ENCODE data around the gene WDFY3.

Gene WDFY3

GRCh38 chr4:84862064-84862463, 104.4 kb downstream of the WDFY3 start:
- H3K79me2 ChIP-seq (ENCODE audit: control insufficient read depth, insufficient read depth, low read length, unreplicated experiment), result no peaks in the 10 kb centered on the region
- H3K36me3 ChIP-seq (ENCODE audit: insufficient read depth, low read length), result no peaks in the 10 kb centered on the region
- no peaks in the 10 kb centered on the region for H3K4me1 ChIP-seq (ENCODE audit: control insufficient read depth, insufficient read depth, low read length, unreplicated experiment)
- H2AFZ ChIP-seq (ENCODE audit: low read length, unreplicated experiment), result no peak overlapping the region
- no peak overlapping the region for H3K4me3 ChIP-seq (ENCODE audit: low read depth, low read length)
- H3K27me3 ChIP-seq (ENCODE audit: insufficient read depth, low read length), result no peaks in the 10 kb centered on the region
- no peak overlapping the region for H3K27ac ChIP-seq (ENCODE audit: low read depth, low read length)

GRCh38 chr4:84857296-84857695, 109.2 kb downstream of the WDFY3 start:
- Histone ChIP-seq H3K79me2 (ENCODE audit: control insufficient read depth, insufficient read depth, low read length, unreplicated experiment) (peaks cover 3% of the 10 kb centered on the region), H3K36me3 (ENCODE audit: insufficient read depth, low read length) (no peaks in the 10 kb centered on the region), H2AFZ (ENCODE audit: low read length, unreplicated experiment) (no peak overlapping the region), H3K27me3 (ENCODE audit: insufficient read depth, low read length) (no peaks in the 10 kb centered on the region), H3K27ac (ENCODE audit: low read depth, low read length) (no peak overlapping the region), H3K4me3 (ENCODE audit: low read depth, low read length) (no peak overlapping the region), H3K4me1 (ENCODE audit: control insufficient read depth, insufficient read depth, low read length, unreplicated experiment) (peaks cover 4% of the 10 kb centered on the region)

DNA sequence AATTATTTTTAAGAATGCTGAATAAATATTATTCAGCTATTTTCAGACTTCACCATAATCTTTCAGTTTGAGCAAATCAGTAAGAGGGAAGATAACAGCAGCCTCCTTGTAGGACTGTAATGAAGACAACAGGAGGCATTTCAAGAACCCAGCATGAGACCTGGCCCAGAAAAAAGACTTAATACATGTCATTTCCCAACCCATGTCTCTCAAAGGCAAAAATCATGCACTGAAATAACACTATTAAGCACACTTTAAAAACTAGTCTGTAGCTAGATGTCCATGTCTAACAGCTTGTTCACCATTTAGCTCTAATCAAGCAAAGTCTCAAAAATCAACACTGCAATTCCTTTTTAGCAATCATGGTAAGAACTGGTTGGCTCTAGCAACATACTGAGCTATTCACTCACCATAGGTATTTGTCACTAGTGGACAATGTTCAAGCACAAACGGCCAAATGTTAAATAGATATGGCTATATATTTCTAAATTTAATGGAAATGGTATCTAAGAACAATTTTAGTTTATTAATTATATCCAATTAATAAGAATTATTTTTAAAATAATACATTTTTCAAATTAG, 109.9 kb downstream of the WDFY3 start:
- Histone ChIP-seq H3K36me3 (ENCODE audit: insufficient read depth, low read length) (no peaks in the 10 kb centered on the region), H2AFZ (ENCODE audit: low read length, unreplicated experiment) (no peak overlapping the region), H3K4me3 (ENCODE audit: low read depth, low read length) (no peak overlapping the region), H3K27ac (ENCODE audit: low read depth, low read length) (no peak overlapping the region), H3K4me1 (ENCODE audit: control insufficient read depth, insufficient read depth, low read length, unreplicated experiment) (peaks cover 4% of the 10 kb centered on the region), H3K27me3 (ENCODE audit: insufficient read depth, low read length) (no peaks in the 10 kb centered on the region), H3K79me2 (ENCODE audit: control insufficient read depth, insufficient read depth, low read length, unreplicated experiment) (peaks cover 3% of the 10 kb centered on the region)

- no peaks in the 10 kb centered on the region for H3K36me3 ChIP-seq (ENCODE audit: insufficient read depth, low read length)
- H3K4me3 ChIP-seq (ENCODE audit: low read depth, low read length), result no peak overlapping the region
- no peak overlapping the region for H3K27ac ChIP-seq (ENCODE audit: low read depth, low read length)
These were observed 110.7 kb downstream of the WDFY3 start for GRCh38 chr4:84855774-84856173.

GRCh38 chr4:84852081-84852480, 114.4 kb downstream of the WDFY3 start:
- H3K79me2 ChIP-seq (ENCODE audit: control insufficient read depth, insufficient read depth, low read length, unreplicated experiment), result peaks cover 3% of the 10 kb centered on the region
- H3K27me3 ChIP-seq (ENCODE audit: insufficient read depth, low read length), result no peaks in the 10 kb centered on the region
- peaks cover 4% of the 10 kb centered on the region for H3K4me1 ChIP-seq (ENCODE audit: control insufficient read depth, insufficient read depth, low read length, unreplicated experiment)
- H3K36me3 ChIP-seq (ENCODE audit: insufficient read depth, low read length), result peaks cover 17% of the 10 kb centered on the region
- H3K4me3 ChIP-seq (ENCODE audit: low read depth, low read length), result no peak overlapping the region
- no peak overlapping the region for H2AFZ ChIP-seq (ENCODE audit: low read length, unreplicated experiment)
- H3K27ac ChIP-seq (ENCODE audit: low read depth, low read length), result no peak overlapping the region

More at GRCh38 chr4:84855774-84856173, 110.7 kb downstream of the WDFY3 start:
- H2AFZ ChIP-seq (ENCODE audit: low read length, unreplicated experiment), result no peak overlapping the region
- H3K79me2 ChIP-seq (ENCODE audit: control insufficient read depth, insufficient read depth, low read length, unreplicated experiment), result peaks cover 3% of the 10 kb centered on the region
- no peaks in the 10 kb centered on the region for H3K27me3 ChIP-seq (ENCODE audit: insufficient read depth, low read length)
- peaks cover 4% of the 10 kb centered on the region for H3K4me1 ChIP-seq (ENCODE audit: control insufficient read depth, insufficient read depth, low read length, unreplicated experiment)

GRCh38 chr4:84849051-84849640, 117.3 kb downstream of the WDFY3 start:
- no peak overlapping the region for H2AFZ ChIP-seq (ENCODE audit: low read length, unreplicated experiment)
- no peaks in the 10 kb centered on the region for H3K27me3 ChIP-seq (ENCODE audit: insufficient read depth, low read length)
- peaks cover 17% of the 10 kb centered on the region for H3K36me3 ChIP-seq (ENCODE audit: insufficient read depth, low read length)
- no peaks in the 10 kb centered on the region for H3K79me2 ChIP-seq (ENCODE audit: control insufficient read depth, insufficient read depth, low read length, unreplicated experiment)
- no peaks in the 10 kb centered on the region for H3K4me1 ChIP-seq (ENCODE audit: control insufficient read depth, insufficient read depth, low read length, unreplicated experiment)
- H3K27ac ChIP-seq (ENCODE audit: low read depth, low read length), result no peak overlapping the region
- H3K4me3 ChIP-seq (ENCODE audit: low read depth, low read length), result no peak overlapping the region

GRCh38 chr4:84848432-84848831, 118.1 kb downstream of the WDFY3 start:
- Histone ChIP-seq H3K27me3 (ENCODE audit: insufficient read depth, low read length) (no peaks in the 10 kb centered on the region), H3K36me3 (ENCODE audit: insufficient read depth, low read length) (peaks cover 17% of the 10 kb centered on the region), H3K27ac (ENCODE audit: low read depth, low read length) (no peak overlapping the region), H2AFZ (ENCODE audit: low read length, unreplicated experiment) (no peak overlapping the region), H3K79me2 (ENCODE audit: control insufficient read depth, insufficient read depth, low read length, unreplicated experiment) (no peaks in the 10 kb centered on the region), H3K4me1 (ENCODE audit: control insufficient read depth, insufficient read depth, low read length, unreplicated experiment) (no peaks in the 10 kb centered on the region), H3K4me3 (ENCODE audit: low read depth, low read length) (no peak overlapping the region)

DNA sequence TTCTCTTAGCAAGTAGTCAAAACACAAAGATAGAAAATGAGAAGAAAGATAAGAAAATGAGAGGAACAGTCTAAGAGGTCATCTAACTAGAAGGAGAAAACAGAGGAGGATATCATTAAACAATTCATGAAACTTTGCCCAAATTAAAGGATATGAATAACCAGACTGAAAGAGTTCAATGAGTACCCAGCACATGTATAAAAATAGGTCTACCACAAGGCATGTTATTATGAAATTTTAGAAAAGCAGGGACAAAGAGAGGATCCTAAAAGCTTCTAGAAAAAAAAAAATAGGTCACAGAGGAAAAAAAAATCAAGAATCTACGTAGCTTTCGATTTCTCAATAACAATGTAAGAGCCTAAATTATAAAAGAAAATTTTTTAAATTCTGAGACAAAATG, 118.5 kb downstream of the WDFY3 start:
- Histone ChIP-seq H2AFZ (ENCODE audit: low read length, unreplicated experiment) (no peak overlapping the region), H3K4me3 (ENCODE audit: low read depth, low read length) (no peak overlapping the region), H3K36me3 (ENCODE audit: insufficient read depth, low read length) (peaks cover 17% of the 10 kb centered on the region), H3K27me3 (ENCODE audit: insufficient read depth, low read length) (no peaks in the 10 kb centered on the region), H3K79me2 (ENCODE audit: control insufficient read depth, insufficient read depth, low read length, unreplicated experiment) (no peaks in the 10 kb centered on the region), H3K27ac (ENCODE audit: low read depth, low read length) (no peak overlapping the region), H3K4me1 (ENCODE audit: control insufficient read depth, insufficient read depth, low read length, unreplicated experiment) (no peaks in the 10 kb centered on the region)

DNA sequence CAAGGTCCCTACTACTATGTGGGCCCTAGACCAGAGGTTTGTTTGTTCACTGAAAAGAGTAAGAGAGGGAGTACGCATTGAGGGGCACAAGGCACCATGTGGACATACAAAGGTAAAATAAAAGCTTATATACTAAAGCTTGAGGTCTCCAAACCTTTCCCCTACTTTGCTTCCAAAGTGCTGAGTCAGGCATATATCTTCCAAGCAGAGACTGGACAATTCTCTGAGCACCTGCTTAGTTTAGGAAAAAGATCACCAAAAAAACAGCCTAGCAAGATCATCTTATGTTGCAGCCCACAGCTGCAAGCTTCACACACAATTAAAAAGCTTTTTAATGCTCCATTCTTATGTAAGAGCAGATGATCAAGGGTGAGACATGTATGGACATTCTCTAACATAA, 119.5 kb downstream of the WDFY3 start:
- Histone ChIP-seq H2AFZ (ENCODE audit: low read length, unreplicated experiment) (no peak overlapping the region), H3K27ac (ENCODE audit: low read depth, low read length) (no peak overlapping the region), H3K4me1 (ENCODE audit: control insufficient read depth, insufficient read depth, low read length, unreplicated experiment) (no peaks in the 10 kb centered on the region)

GRCh38 chr4:84841435-84841834, 125.1 kb downstream of the WDFY3 start:
- no peaks in the 10 kb centered on the region for H3K79me2 ChIP-seq (ENCODE audit: control insufficient read depth, insufficient read depth, low read length, unreplicated experiment)
- H2AFZ ChIP-seq (ENCODE audit: low read length, unreplicated experiment), result no peak overlapping the region
- peaks cover 6% of the 10 kb centered on the region for H3K36me3 ChIP-seq (ENCODE audit: insufficient read depth, low read length)
- no peaks in the 10 kb centered on the region for H3K4me1 ChIP-seq (ENCODE audit: control insufficient read depth, insufficient read depth, low read length, unreplicated experiment)
- no peak overlapping the region for H3K4me3 ChIP-seq (ENCODE audit: low read depth, low read length)
- no peak overlapping the region for H3K27ac ChIP-seq (ENCODE audit: low read depth, low read length)
- no peaks in the 10 kb centered on the region for H3K27me3 ChIP-seq (ENCODE audit: insufficient read depth, low read length)

More for the DNA sequence above, 119.5 kb downstream of the WDFY3 start:
- H3K36me3 ChIP-seq (ENCODE audit: insufficient read depth, low read length), result peaks cover 17% of the 10 kb centered on the region
- H3K79me2 ChIP-seq (ENCODE audit: control insufficient read depth, insufficient read depth, low read length, unreplicated experiment), result no peaks in the 10 kb centered on the region
- no peak overlapping the region for H3K4me3 ChIP-seq (ENCODE audit: low read depth, low read length)
- H3K27me3 ChIP-seq (ENCODE audit: insufficient read depth, low read length), result no peaks in the 10 kb centered on the region

DNA sequence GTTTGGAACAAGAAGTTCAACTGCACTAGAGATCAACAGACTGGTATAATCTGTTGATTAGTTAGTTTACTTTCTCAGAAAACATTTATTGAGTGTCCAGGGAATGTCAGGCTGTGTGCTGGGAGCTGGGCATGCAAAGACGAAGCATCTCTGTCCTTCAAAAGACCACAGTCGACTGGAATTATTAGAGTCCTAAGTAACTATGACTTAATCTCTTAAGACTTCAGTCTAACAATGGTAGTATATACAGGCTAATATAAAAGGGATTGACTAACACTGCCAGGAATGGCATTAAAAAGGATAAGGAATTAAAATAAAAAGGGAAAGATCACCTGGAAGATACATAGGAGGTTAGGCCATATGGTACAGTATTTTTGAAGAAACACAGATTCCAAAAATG, 128.7 kb downstream of the WDFY3 start:
- H2AFZ ChIP-seq (ENCODE audit: low read length, unreplicated experiment), result no peak overlapping the region
- H3K27me3 ChIP-seq (ENCODE audit: insufficient read depth, low read length), result no peaks in the 10 kb centered on the region
- H3K4me1 ChIP-seq (ENCODE audit: control insufficient read depth, insufficient read depth, low read length, unreplicated experiment), result no peaks in the 10 kb centered on the region
- H3K27ac ChIP-seq (ENCODE audit: low read depth, low read length), result no peak overlapping the region
- no peak overlapping the region for H3K4me3 ChIP-seq (ENCODE audit: low read depth, low read length)
- H3K36me3 ChIP-seq (ENCODE audit: insufficient read depth, low read length), result peaks cover 14% of the 10 kb centered on the region
- H3K79me2 ChIP-seq (ENCODE audit: control insufficient read depth, insufficient read depth, low read length, unreplicated experiment), result no peaks in the 10 kb centered on the region

Measured in ACC112 (cell line).